SIG-M5 treated with dmso at 0.1 percent for 504 hours (cell line): Measurements from ENCODE around the gene LSS.
"Not testable (repeated sequence)": the region's sequence is repeated elsewhere in the genome, so short reads cannot be mapped to it uniquely, and the experiment has no call there.

Experiments used
- DNase-seq: peaks from one replicate; lab custom pipeline; 2025; ENCODE audit not compliant: unreplicated experiment; lab: John Stamatoyannopoulos, UW

The LSS gene

DNA sequence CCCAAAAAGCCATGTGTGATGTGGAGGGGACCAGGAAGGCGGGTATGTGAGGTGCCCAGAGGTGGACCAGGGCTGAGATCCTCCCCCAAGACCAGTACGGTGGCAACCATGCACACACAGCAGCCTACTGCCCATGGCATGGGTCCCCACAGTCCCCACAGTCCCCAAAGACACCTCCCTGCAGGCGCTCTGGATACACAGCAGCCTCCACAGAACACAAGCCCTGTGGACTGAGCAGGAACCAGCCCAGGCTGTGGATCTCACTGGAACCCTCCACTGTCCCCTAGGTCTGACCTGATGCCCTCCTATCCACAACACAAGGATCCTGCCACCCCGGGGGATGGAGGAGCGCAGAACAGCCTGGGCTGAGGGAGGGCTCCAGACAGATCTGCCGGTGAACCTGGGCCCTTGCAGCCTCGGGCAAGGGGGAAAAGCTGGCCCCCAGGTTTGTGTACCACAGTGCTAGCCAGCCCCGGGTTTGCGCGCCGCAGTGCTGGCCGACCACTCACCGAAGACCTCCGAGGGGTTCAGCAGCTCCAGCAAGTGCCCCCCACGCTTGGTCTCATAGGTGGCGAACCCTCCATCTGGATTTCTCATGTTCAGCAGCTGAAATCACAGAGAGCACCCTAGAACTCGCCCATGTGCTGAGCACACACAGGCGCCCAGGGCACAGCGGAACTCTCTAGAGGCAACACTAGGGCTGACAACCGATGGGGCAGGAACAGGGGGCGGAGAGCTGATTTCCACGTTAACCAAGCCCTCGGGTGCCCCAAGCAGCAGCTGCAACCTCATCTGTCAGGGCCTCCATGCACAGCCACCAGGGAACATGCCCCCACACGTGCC is 22.2 kb downstream of the LSS start:
- DNase-seq: no peak

DNA sequence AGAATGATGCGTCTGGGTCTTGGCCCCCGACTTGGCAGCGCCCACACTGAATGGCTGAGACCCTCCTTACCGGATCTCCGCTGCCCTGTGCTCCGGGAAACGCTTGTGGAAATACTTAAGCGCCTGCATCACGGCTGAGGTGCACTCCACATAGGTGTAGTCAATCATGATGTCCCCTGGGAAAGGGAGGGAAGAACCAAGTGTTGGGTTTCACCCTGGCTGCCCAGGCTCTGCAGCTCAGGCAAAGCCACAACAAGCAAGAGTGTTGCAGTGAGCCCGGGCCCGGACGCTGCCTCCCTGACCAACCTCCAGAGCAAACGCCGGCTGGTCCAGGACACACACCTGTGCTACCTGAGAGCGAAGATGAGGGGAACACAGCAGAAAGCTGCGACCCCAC is 22.8 kb downstream of the LSS start:
- DNase-seq: no peak

DNA sequence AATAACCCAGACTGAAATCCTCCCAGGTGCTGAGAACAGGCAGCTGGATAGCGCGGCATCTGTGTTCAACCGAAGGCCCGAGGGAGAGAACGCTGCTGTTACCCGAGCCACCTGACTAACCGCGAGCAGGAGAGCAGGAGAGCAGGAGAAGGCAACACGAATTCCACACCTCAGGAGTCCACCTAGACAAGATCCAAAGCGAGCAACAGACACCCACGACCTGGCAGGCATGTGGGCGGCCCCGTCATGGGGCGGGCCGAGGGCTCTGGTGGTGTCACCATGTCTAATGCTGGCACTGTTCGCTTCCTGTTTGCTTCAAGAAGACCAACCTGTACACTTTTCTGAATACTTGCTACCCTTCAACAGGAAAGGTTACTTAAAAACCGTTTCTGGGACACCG is 23.4 kb downstream of the LSS start:
- DNase-seq: no peak

DNA sequence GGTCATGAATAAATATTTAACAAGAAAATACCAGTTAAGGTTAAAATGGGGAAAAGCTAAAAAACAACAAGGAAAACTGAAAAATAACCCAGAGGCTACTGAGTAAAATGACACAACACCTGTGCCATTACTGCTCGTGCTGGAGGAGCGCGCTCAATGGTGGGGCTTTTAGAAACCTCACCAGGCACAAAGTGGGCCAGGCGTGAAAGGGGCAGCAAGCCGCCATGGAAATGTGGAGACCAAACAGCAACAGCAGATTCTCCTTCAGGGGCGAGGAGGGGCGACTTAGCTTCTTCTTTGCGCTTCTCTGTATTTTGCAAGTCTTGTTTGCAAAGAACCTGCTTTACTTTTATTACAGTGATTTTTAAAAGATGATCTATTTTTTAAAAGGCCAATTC is 25.4 kb downstream of the LSS start:
- DNase-seq: no peak

DNA sequence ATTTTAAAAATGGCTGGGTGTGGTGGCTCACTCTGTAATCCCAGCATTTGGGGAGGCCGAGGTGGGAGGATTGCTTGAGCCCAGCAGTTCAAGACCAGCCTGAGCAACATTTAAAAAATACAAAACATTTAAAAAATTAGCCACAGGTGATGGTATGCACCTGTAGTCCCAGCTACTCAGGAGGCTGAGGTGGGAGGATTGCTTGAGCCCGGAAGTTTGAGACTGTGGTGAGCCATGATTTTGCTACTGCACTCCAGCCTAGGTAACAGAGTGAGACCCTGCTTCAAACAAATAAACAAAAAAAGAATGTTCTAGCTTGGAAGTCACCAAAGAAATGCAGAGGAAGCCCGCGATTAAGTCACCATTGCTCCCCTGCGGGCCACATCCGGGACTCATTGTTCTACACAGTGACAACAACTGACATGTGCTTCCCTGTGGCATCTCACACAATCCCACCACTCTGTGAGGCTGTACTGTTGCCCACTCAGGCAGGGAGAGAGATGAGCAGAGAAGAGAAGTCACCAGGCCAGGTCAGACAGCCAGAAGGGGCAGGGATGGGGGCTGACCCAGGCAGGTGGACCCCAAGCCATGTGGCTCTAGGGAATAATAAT is 25.9 kb downstream of the LSS start:
- DNase-seq: no peak

DNA sequence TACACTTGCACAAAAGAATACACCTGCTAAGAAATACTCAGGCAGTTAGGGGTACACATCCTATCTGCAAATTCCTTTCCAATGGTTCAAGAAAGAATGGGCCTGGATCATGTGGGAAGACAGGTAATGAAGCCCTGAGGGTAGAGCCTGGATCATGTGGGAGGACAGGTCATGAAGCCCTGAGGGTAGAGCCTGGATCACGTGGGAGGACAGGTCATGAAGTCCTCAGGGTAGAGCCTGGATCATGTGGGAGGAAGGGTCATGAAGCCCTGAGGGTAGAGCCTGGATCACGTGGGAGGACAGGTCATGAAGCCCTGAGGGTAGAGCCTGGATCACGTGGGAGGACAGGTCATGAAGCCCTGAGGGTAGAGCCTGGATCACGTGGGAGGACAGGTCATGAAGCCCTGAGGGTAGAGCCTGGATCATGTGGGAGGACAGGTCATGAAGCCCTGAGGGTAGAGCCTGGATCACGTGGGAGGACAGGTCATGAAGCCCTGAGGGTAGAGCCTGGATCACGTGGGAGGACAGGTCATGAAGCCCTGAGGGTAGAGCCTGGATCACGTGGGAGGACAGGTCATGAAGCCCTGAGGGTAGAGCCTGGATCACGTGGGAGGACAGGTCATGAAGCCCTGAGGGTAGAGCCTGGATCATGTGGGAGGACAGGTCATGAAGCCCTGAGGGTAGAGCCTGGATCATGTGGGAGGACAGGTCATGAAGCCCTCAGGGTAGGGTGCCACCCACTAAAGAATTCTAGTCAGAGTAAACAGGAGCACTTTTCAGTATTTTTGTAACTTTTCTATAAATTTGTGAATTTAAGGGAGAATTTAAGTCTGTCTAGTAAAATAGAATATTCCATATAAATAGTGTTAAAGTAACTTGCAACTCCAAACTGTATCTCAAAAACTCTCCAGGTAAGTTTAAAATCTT is 27.4 kb downstream of the LSS start:
- DNase-seq: not testable (repeated sequence)

DNA sequence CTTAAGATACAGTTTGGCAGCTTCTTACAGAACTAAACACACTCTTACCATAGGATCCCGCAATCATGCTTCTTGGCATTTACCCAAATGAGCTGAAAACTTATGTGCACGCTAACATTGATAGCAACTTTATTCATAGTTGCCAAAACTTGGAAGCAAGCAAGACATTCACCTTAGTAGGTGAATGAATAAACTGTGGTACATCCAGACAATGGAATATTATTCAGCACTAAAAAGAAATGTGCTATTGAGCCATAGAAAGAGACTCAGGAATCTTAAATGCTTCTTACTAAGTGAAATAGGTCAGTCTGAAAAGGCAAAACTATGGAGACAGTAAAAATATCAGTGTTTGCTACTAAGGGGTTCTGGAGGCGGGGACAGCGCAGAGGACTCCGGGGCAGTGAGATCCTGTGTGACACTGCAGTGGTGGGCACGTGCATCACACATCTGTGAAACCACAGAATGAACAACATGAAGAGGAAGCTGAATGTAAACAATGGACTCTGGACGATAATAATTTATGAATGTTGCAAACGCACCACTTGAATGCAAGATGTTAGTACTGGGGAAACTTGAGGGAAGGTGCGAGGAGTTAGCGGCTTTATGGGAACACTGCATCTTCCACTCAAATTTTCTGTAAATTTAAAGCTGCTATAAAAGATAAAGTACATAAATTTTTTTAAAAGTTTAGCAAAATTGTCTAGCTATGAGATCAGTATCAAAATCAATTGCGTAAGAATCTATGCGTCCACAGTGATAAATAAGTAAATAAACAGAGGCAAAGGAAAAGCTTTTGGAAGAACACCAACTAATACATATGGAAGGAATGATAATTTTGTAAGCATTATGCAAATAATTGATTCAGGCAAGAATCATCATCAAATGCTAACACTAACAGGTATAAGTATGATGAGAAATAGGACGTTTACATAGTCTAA is 28.9 kb downstream of the LSS start:
- no peak for DNase-seq

DNA sequence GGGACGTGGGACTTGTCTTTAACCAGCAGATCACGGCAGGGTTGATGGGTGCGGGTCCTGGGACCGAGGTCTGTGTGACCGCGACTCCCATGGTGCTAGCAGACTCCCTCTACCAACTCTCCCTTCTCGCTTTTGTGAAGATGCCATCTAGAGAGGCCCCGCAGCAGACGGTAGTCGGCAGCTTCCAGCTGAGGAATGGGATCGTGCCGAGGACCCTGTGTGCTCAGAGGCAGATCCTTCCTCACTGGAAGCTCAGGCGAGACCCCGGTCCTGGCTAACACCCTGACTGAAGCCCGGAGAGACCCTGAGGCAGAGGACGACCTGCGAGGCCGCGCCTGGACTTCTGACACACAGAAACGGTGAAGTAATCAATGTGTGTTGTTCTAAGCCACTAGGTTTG is 31.8 kb downstream of the LSS start:
- DNase-seq: no peak

DNA sequence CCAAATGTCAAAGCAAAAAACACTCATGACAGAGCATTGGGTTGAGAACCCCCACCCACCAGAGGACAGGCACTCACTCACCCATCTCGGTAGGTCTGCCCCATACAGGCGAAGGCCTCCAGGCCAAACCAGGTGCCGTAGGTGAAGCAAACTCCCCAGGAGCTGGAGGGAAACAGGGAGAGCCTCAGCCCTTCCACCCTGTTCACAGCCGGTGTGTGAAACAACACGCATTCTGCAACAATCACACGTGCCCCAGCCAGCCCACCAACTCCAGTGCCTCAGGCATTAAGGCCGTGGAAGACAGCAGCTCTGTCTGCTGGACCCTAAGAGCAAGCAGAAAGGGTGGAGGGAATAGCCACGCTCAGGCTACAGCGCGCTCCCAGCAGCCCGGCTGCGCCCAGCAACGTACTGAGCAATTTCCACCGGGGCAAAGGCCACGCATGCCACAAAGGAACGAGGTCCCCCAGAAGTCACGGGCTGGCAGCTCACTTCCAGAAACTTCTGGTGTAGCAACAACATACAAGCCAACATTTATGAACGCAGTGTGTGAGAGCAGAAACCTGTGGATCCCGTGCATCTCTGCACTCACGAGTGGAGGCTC is 32.9 kb downstream of the LSS start:
- no peak for DNase-seq

DNA sequence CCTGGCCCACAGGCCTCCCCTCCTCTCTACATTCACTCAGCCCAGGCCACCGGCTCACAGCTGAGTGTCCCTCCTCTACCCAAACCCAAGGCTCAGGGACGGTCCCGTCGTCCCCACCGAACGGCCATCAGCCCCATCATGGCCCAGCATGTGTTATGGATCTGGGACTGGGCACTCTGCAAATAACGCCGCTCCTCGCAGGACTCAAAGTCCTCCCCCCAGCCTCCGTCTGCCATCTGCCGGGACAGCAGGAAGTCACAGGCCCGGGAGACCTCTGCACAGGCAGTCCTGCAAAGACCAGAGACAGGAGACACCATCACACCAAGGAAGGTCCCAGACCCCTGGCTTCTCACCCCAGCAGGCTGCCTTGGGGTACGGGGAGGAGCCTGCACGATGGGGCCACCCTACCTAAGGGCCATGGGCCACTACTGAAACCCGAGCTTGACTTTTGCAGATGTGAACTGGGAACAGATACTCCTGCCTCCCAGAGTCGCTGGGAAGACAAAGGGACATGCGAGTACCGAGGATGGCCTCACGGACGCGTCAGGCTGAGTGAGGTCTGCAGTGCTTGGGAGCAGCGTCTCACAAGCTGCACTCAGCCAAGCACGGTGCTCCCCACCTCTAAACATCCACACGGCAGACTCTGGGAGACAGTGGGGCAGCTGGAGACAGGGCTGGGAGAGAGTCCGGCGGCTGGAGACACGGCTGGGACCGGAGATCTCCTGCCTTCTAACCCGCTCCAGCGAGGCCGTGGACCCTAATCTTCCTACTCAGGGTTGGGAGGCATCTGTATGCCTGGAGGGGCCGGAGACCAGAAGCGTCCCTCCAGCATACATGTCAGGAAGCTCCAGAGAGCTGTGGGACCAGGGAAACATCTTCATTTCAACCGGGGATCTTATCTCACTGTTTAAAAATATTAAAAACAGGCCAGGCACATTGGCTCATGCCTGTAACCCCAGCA is 33.9 kb downstream of the LSS start:
- no peak for DNase-seq

DNA sequence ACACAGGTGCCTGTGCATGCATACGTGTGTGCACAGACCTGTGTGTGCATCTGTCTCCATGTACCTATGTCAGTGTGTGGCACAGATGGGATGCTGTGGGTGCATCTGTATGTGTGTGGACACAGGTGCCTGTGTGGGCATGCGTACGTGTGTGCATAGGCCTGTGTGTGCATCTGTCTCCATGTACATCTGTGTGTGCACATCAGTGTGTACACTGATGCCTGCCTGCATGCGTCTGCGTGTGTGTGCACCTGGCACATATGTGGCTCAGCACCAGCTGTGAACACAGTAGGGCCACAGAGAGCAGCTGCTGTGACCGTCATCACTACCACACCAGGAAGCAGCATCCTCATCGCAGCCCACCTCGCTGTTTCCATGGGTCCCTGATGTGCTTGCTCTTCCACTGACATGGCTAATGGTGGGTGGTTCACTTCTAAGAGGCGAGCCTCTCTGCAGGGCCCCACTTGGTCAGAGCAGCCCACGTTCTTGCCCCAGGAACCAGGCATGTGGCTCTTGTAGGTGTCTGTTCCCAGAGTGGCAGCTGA is 34.7 kb downstream of the LSS start:
- DNase-seq: no peak

DNA sequence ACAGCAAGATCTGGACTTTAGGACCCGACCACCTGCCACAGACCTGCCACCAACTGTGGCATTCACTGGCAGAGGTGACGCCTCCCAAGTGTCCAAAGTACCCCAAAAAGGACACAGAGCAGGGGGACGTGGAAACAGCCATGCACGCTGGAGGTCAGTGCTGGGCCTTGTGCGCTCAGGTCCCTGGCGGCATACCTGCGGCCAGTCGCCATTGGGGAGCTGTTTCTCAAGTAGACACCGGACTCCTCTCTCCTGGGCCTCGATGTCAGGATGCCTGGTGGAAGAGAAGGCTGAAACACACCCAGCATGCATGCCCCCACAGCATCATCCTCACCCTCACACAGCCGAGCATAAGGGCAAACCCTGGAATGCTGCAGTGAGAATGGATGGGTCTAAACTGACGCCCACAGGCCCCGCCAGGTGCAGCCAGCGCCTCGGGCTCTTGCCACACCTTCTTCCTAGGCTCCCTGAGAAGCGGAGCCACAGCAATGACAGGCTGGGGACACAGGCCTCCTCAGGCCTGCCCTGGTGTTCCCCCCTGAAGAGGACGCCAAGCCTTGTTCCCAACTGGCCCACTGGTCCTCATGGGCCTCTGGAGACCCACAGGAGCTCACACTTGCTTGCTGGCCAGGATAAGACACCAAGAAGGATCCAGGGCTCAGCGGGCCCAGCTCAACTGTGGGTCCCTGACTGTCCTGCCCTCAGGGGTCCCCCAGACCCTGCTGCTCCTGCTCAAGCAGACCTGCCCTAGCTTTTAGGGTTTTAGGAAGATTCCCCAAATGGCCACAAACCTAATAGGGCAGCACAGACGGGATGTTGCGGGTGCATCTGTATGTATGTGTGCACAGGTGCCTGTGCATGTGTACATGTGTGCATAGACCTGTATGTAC is 36.6 kb downstream of the LSS start:
- DNase-seq: no peak

DNA sequence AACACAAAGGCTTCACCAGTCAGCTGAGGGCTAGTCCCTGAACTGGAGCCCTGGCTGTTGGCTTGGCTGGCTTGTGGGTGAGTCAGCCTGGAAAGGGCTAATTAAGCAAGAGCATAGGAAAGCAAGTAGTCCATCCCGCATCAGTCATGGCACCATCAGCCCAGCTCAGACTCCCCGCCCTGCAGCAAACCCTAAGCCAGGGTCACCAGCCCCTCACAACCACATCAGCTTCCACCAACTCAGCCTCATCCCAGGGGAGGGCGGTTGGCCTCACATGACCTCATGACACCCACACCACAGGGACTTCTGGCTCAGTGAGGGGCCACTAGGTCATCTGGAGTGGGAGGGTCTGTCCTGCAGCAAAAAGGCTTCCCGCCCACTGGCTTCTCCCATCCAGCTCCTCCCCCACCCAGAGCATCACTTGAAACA is 37.3 kb downstream of the LSS start:
- DNase-seq: peak; percentile 18

DNA sequence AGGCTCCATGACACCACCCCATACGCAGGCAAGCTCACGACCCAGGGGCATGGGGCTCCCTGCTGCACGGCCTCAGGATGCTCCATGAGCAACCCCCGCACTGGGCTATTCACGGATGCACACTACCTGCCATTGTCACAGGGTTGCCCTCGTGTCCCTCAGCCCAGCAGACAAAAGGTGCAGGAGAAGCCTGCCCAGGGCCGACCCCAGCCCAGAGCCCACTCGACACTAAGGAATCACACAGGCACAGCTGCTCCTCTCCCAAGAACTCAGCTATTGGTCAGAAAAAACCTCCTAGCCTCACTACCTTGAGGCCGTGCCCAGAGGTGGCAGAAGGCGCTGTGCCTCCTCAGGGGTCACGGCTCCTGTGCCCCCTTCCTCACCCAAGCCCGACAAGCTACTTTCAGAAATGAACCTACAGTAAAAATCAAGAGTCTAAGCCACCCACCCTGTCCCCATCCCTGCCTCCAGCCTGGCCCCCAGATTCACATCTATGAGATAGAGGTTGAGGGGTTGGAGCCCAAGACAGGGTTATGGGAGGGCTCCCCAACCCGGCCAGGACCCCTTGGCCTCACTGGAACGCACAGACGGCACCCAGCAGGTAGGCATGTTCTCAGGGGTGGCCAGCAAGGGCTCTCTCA is 38.0 kb downstream of the LSS start:
- DNase-seq: no peak

DNA sequence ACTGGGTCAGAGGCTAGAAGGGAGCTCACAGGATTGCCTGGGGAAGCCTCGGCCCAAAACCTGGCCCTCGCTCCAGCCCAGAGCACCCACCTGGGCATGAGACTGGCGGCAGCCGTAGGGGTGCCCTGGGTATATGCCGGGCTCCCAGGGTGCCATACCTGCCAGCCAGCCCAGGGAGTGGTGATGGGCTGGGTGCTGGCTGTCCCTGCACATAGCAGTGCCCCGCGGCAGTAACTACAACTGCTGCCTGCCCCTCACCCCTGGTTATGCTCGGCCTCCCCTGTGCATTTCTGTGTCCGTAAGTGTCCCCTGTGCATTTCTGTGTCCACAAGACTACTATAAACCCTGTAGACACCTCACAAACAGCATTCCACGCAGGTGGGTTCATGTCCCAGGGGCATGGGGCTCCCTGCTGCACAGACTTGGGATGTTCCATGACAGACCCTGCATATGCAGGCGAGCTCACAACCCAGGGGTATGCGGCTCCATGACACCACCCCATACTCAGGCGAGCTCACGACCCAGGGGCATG is 38.5 kb downstream of the LSS start:
- no peak for DNase-seq

DNA sequence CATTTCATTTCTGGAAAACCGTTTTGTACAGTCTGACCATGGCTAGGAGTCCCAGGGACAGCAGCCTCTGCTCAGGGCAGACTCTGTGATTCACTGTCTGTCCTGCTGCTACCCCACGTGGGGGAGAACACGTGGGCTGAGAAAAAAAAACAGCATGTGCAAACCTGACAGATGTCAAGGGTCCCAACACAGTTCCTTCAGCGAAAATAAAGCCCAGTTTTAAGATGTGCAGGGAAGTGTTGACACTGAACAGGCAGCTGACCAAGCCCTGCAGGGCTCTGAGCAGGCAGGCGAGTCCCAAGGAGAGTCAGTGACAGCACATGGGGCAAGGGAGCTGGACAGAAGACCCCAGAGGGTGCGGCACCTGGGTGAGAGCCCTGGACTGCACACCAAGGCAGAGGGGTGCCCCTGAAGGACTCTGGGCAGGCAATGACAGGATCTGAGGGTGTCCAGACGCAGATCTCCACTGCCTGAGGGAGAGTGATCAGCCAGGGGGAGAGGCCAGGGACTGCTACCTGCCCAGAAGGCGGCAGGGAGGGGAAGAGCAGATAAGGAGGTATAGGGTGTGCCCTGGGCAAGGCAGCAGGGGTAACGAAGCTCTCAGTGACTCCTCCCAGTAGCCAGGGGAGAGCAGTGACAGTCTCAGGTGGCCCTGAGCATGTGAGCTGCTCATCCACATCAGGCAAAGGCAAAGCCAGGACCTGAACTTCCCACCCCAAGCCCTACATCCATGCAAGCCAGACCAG is 39.2 kb downstream of the LSS start:
- DNase-seq: no peak
